ENCODE measurements around the gene SH3GL3. TPM values are rescaled to one million over a fixed set of nuclear protein-coding genes. Genes with fewer than 3 reads are reported as not detected.

SH3GL3 gene, protein sequence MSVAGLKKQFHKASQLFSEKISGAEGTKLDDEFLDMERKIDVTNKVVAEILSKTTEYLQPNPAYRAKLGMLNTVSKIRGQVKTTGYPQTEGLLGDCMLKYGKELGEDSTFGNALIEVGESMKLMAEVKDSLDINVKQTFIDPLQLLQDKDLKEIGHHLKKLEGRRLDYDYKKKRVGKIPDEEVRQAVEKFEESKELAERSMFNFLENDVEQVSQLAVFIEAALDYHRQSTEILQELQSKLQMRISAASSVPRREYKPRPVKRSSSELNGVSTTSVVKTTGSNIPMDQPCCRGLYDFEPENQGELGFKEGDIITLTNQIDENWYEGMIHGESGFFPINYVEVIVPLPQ
- total RNA-seq (38.2 and 79.6 TPM in 2 replicates), polyA plus RNA-seq (52.4 and 87.1 TPM in 2 replicates)

DNA sequence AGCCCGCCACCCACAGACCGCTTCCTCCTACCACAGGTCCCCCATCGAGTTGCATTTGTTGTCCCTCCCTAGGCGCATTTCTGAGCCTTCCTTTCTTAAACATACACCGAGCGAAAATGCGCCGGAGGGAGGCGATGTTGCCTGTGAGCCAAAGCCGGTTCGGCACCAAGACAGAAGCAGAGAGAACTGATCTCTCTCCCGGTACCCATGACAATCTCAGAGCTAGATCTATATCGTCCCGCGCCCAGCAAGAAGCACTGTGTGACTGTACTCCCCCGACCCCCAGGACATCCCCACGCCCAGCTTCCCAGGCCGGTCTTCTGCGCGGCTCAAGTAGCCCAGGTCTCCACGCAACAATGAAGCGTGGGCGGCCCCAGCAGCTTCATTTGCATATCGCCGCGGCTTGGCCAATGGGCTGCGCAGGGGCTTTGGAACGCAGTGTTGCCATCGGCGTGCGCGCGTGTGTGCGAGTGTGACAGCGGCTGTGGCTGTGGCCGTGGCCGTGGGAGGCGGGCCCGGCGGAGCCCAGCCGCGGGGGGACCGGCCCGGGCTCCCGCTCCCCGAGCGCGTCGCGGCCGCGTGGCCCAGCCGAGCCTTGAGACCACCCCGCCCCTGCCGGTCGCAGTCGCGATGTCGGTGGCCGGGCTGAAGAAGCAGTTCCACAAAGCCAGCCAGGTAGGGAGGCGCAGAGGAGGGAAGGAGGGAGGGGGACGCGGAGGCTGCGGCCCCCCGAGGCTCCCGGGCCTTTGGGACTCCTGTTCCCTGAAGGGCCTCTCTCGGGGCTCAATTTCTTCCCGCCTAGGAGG lies at the start of gene SH3GL3:
TSS of gene SH3GL3 (plus strand) at position 438 of the 806 bp plus-strand sequence. CDS start at position 631, 193 bp downstream.
- peak within 1 kb of the TSS; percentile 71 for H3K27ac ChIP-seq
- no peaks in the 10 kb centered on the region for H3K27me3 ChIP-seq
- peak; percentile 81 to 93 for DNase-seq (ENCODE audit: low read depth in 1 of 2, low spot score in 1 of 2)
- peaks cover 30% of the 10 kb centered on the region for H3K4me1 ChIP-seq (ENCODE audit: low read depth)
- no peaks in the 10 kb centered on the region for H3K36me3 ChIP-seq
- H3K9me3 ChIP-seq (ENCODE audit: low read depth): no peaks in the 10 kb centered on the region
- peak within 1 kb of the TSS; percentile 65 for H3K4me3 ChIP-seq
- TF ChIP-seq, protein P1, sequence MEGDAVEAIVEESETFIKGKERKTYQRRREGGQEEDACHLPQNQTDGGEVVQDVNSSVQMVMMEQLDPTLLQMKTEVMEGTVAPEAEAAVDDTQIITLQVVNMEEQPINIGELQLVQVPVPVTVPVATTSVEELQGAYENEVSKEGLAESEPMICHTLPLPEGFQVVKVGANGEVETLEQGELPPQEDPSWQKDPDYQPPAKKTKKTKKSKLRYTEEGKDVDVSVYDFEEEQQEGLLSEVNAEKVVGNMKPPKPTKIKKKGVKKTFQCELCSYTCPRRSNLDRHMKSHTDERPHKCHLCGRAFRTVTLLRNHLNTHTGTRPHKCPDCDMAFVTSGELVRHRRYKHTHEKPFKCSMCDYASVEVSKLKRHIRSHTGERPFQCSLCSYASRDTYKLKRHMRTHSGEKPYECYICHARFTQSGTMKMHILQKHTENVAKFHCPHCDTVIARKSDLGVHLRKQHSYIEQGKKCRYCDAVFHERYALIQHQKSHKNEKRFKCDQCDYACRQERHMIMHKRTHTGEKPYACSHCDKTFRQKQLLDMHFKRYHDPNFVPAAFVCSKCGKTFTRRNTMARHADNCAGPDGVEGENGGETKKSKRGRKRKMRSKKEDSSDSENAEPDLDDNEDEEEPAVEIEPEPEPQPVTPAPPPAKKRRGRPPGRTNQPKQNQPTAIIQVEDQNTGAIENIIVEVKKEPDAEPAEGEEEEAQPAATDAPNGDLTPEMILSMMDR (IDR thresholded peaks at IDR 0.05; ENCODE audit: low read depth, low read length): peak; percentile 54

- no peaks in the 10 kb centered on the region for H3K36me3 ChIP-seq
- no peak overlapping the region for H3K27ac ChIP-seq
- peak in 1 of 2 donors; percentile 24 for DNase-seq (ENCODE audit: low read depth in 1 of 2, low spot score in 1 of 2)
- no peaks in the 10 kb centered on the region for H3K4me1 ChIP-seq (ENCODE audit: low read depth)
- TF ChIP-seq, protein P1 (IDR thresholded peaks at IDR 0.05; ENCODE audit: low read depth, low read length): no peak
- no peak overlapping the region for H3K4me3 ChIP-seq
- no peaks in the 10 kb centered on the region for H3K9me3 ChIP-seq (ENCODE audit: low read depth)
- H3K27me3 ChIP-seq: no peaks in the 10 kb centered on the region
Observed at GRCh38 chr15:83398626-83399025, 48.5 kb upstream of the SH3GL3 start.

- no peak overlapping the region for H3K4me3 ChIP-seq
- no peaks in the 10 kb centered on the region for H3K9me3 ChIP-seq (ENCODE audit: low read depth)
- DNase-seq (ENCODE audit: low read depth in 1 of 2, low spot score in 1 of 2): peak in 1 of 2 donors; percentile 3
- H3K27ac ChIP-seq: no peak overlapping the region
- H3K27me3 ChIP-seq: no peaks in the 10 kb centered on the region
- no peaks in the 10 kb centered on the region for H3K36me3 ChIP-seq
- TF ChIP-seq, protein P1 (IDR thresholded peaks at IDR 0.05; ENCODE audit: low read depth, low read length): no peak
- H3K4me1 ChIP-seq (ENCODE audit: low read depth): no peaks in the 10 kb centered on the region
Observed at GRCh38 chr15:83404121-83404520, 43.0 kb upstream of the SH3GL3 start.

DNA sequence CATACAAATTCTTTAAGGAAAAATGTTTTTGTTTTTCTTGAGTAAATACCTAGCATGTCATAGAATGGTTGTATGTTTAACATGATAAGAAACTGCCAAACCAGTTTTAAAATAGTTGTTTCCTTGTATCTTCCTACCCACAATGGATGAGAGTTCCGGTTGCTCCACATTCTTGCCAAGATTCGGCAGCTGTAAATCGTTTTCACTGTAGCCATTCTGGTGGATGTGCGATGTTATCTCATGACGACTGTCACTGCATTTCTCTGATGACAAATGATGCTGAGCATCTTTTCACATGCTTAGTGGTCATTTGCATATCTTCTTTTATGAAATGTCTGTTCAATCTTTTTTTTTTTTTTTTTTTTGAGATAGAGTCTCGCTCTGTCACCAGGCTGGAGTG lies 36.6 kb upstream of the SH3GL3 start:
- no peak overlapping the region for H3K27ac ChIP-seq
- H3K36me3 ChIP-seq: no peaks in the 10 kb centered on the region
- H3K4me1 ChIP-seq (ENCODE audit: low read depth): no peaks in the 10 kb centered on the region
- no peak for DNase-seq (ENCODE audit: low read depth in 1 of 2, low spot score in 1 of 2)
- TF ChIP-seq, protein P1 (IDR thresholded peaks at IDR 0.05; ENCODE audit: low read depth, low read length): no peak
- H3K9me3 ChIP-seq (ENCODE audit: low read depth): no peaks in the 10 kb centered on the region
- no peak overlapping the region for H3K4me3 ChIP-seq
- H3K27me3 ChIP-seq: no peaks in the 10 kb centered on the region

- Histone ChIP-seq H3K4me1 (ENCODE audit: low read depth) (no peaks in the 10 kb centered on the region), H3K27ac (no peak overlapping the region), H3K36me3 (no peaks in the 10 kb centered on the region), H3K27me3 (no peaks in the 10 kb centered on the region), H3K4me3 (no peak overlapping the region), H3K9me3 (ENCODE audit: low read depth) (no peaks in the 10 kb centered on the region)
- TF ChIP-seq, protein P1 (IDR thresholded peaks at IDR 0.05; ENCODE audit: low read depth, low read length): no peak
- no peak for DNase-seq (ENCODE audit: low read depth in 1 of 2, low spot score in 1 of 2)
Observed at GRCh38 chr15:83413054-83413719, 34.0 kb upstream of the SH3GL3 start.
